GM23338 (cell line): Measurements from ENCODE around the gene ATP5ME. TPM values are rescaled to one million over a fixed set of nuclear protein-coding genes. Genes with fewer than 3 reads are reported as not detected.

Experiments used
- ATAC-seq: fragments of 200-7000 bp; cut with Tn5 transposase; 3 replicates; pipeline ENCODE4 v1.9.1; 2020
- DNase-seq: peaks from one replicate; pipeline ENCODE4 v3.0.0-alpha.2; 2015; ENCODE audit warnings: low spot score
- H2AFZ ChIP-seq: fragments of 200-600 bp; sonication (generic); 2 replicates; pipeline ENCODE4 v1.8.0; 2016; ENCODE audit warnings: antibody characterized with exemption, mild to moderate bottlenecking, moderate library complexity
- H3F3A ChIP-seq: fragments of 200-600 bp; sonication (generic); replicated peaks from 2 replicates; pipeline ENCODE4 v1.8.0; 2017; ENCODE audit warnings: antibody characterized with exemption, mixed run types, low read depth
- H3K27ac ChIP-seq: fragments of 200-600 bp; sonication (generic); 2 replicates; pipeline ENCODE4 v1.6.1; 2016; ENCODE audit warnings: low read depth
- H3K27me3 ChIP-seq: fragments of 200-600 bp; sonication (generic); 2 replicates; pipeline ENCODE4 v1.8.0; 2016; ENCODE audit warnings: mild to moderate bottlenecking, mixed run types, moderate library complexity; ENCODE audit not compliant: insufficient read depth
- H3K36me3 ChIP-seq: fragments of 200-600 bp; sonication (generic); 2 replicates; pipeline ENCODE4 v1.8.0; 2016; ENCODE audit warnings: mild to moderate bottlenecking; ENCODE audit not compliant: insufficient read depth
- H3K4me1 ChIP-seq: fragments of 200-600 bp; sonication (generic); 2 replicates; pipeline ENCODE4 v1.8.0; 2016; ENCODE audit warnings: mild to moderate bottlenecking, moderate library complexity; ENCODE audit not compliant: insufficient read depth
- H3K4me2 ChIP-seq: fragments of 200-600 bp; sonication (generic); 2 replicates; pipeline ENCODE4 v1.7.1; 2017; ENCODE audit warnings: mixed run types
- H3K4me3 ChIP-seq: fragments of 200-600 bp; sonication (generic); 2 replicates; pipeline ENCODE4 v1.6.1; 2016; ENCODE audit warnings: mixed run types
- H3K79me2 ChIP-seq: fragments of 200-600 bp; sonication (generic); replicated peaks from 2 replicates; pipeline ENCODE4 v1.8.0; 2017; ENCODE audit warnings: mild to moderate bottlenecking; ENCODE audit not compliant: insufficient read depth
- H3K9me2 ChIP-seq: fragments of 200-600 bp; sonication (generic); 2 replicates; pipeline ENCODE4 v1.8.0; 2017; ENCODE audit not compliant: insufficient read depth
- H4K20me1 ChIP-seq: fragments of 200-600 bp; sonication (generic); replicated peaks from 2 replicates; pipeline ENCODE4 v1.8.0; 2017; ENCODE audit warnings: mild to moderate bottlenecking; ENCODE audit not compliant: insufficient read depth
- H3K27ac Mint-ChIP-seq: 2 replicates; pipeline ENCODE4 v1.8.0; 2020; ENCODE audit warnings: inconsistent platforms, mild to moderate bottlenecking, moderate library complexity, mixed read lengths
- H3K27me3 Mint-ChIP-seq: 3 replicates; pipeline ENCODE4 v1.8.0; 2022; ENCODE audit warnings: low read depth, mild to moderate bottlenecking, moderate library complexity, mixed read lengths, inconsistent platforms; ENCODE audit not compliant: insufficient read depth, poor library complexity
- H3K36me3 Mint-ChIP-seq: 3 replicates; pipeline ENCODE4 v1.8.0; 2021; ENCODE audit warnings: low read depth, mild to moderate bottlenecking, inconsistent platforms, moderate library complexity, mixed read lengths
- H3K4me1 Mint-ChIP-seq: 3 replicates; pipeline ENCODE4 v1.8.0; 2020; ENCODE audit warnings: mild to moderate bottlenecking, inconsistent platforms, mixed read lengths
- H3K4me3 Mint-ChIP-seq: 3 replicates; pipeline ENCODE4 v1.8.0; 2021; ENCODE audit warnings: moderate library complexity, mild to moderate bottlenecking, inconsistent platforms, mixed read lengths
- H3K9me3 Mint-ChIP-seq: 3 replicates; pipeline ENCODE4 v1.8.0; 2020; ENCODE audit warnings: moderate library complexity, mild to moderate bottlenecking, inconsistent platforms, mixed read lengths
- EZH2 ChIP-seq: fragments of 200-600 bp; sonication (generic); IDR thresholded peaks from one replicate; pipeline ENCODE4 v1.8.0; 2017; ENCODE audit warnings: antibody characterized with exemption, mild to moderate bottlenecking, low read depth; ENCODE audit not compliant: unreplicated experiment
- JUNB ChIP-seq: IDR thresholded peaks from one replicate; pipeline ENCODE4 v1.6.1; 2016; ENCODE audit warnings: antibody characterized with exemption; ENCODE audit not compliant: unreplicated experiment
- POLR2AphosphoS5 ChIP-seq: IDR thresholded peaks from 2 replicates; pipeline ENCODE4 v1.6.1; 2016; ENCODE audit warnings: antibody characterized with exemption, low read depth
- REST ChIP-seq: IDR thresholded peaks from one replicate; pipeline ENCODE4 v1.6.1; 2018; ENCODE audit warnings: antibody characterized with exemption; ENCODE audit not compliant: unreplicated experiment
- STAT1 ChIP-seq: IDR thresholded peaks from one replicate; pipeline ENCODE4 v1.6.1; 2016; ENCODE audit warnings: antibody characterized with exemption; ENCODE audit not compliant: unreplicated experiment
- ZNF114 ChIP-seq: fragments of 250-450 bp; sonication (Bioruptor Pico); IDR thresholded peaks from 2 replicates; pipeline ENCODE4 v1.5.0; 2020; ENCODE audit warnings: mild to moderate bottlenecking, moderate library complexity
- ZNF331 ChIP-seq: fragments of 250-450 bp; sonication (Bioruptor Pico); IDR thresholded peaks from 2 replicates; pipeline ENCODE4 v1.5.0; 2020; ENCODE audit warnings: low read depth, mild to moderate bottlenecking, moderate library complexity
- ZNF462 ChIP-seq: fragments of 250-450 bp; sonication (Bioruptor Pico); IDR thresholded peaks from 2 replicates; pipeline ENCODE4 v1.5.0; 2020; ENCODE audit warnings: mild to moderate bottlenecking, moderate library complexity
- polyA plus RNA-seq: library from polyadenylated mRNA; unstranded; fragments of >200 nt; fragmentation: Nextera tagmentation; extraction: Ambion mirVana; gene quantifications from 2 replicates; pipeline ENCODE4 v1.2.1, GENCODE V29; 2016
- total RNA-seq: library from RNA; depleted of rRNA; stranded (reverse); fragments of >200 nt; shearing (Covaris generic); gene quantifications from 2 replicates; pipeline ENCODE4 v1.2.3, GENCODE V29; 2014

ATP5ME gene
- total and polyA plus RNA-seq, 2 experiments from 2014 or later: 60.5 to 2,021 TPM

GRCh38 chr4:651884-652642 is 22.0 kb downstream of the ATP5ME start:
- no peak overlapping the region for H3K27ac ChIP-seq
- no peaks in the 10 kb centered on the region for H3K4me1 ChIP-seq
- no peaks in the 10 kb centered on the region for H3K9me2 ChIP-seq
- TF ChIP-seq REST (no peak), POLR2AphosphoS5 (no peak)
- H3K4me3 ChIP-seq: no peak overlapping the region
- Mint-ChIP-seq H3K4me1 (peaks cover 14% of the 10 kb centered on the region), H3K27ac (no peak overlapping the region), H3K36me3 (no peaks in the 10 kb centered on the region; the same call in 2 of the 3 replicates), H3K9me3 (no peaks in the 10 kb centered on the region), H3K4me3 (no peak overlapping the region), H3K27me3 (peaks cover 25% of the 10 kb centered on the region)
- H3F3A ChIP-seq: no peaks in the 10 kb centered on the region
- ATAC-seq: no peak
- no peak overlapping the region for H2AFZ ChIP-seq
- H3K79me2 ChIP-seq: no peaks in the 10 kb centered on the region
- H3K36me3 ChIP-seq: no peaks in the 10 kb centered on the region
- DNase-seq: no peak
- no peaks in the 10 kb centered on the region for H4K20me1 ChIP-seq
- no peak overlapping the region for H3K4me2 ChIP-seq
- no peaks in the 10 kb centered on the region for H3K27me3 ChIP-seq

- Mint-ChIP-seq H3K4me3 (no peak overlapping the region), H3K9me3 (no peaks in the 10 kb centered on the region), H3K27ac (no peak overlapping the region), H3K4me1 (peaks cover 14% of the 10 kb centered on the region), H3K27me3 (peaks cover 31% of the 10 kb centered on the region), H3K36me3 (no peaks in the 10 kb centered on the region; the same call in 2 of the 3 replicates)
- Histone ChIP-seq H2AFZ (no peak overlapping the region), H3K4me3 (no peak overlapping the region), H3K9me2 (no peaks in the 10 kb centered on the region), H3K27ac (no peak overlapping the region), H3K36me3 (no peaks in the 10 kb centered on the region), H3K4me1 (no peaks in the 10 kb centered on the region), H3F3A (no peaks in the 10 kb centered on the region), H3K27me3 (no peaks in the 10 kb centered on the region), H4K20me1 (no peaks in the 10 kb centered on the region), H3K79me2 (no peaks in the 10 kb centered on the region), H3K4me2 (no peak overlapping the region)
- DNase-seq (peak; percentile 45), ATAC-seq (peak; percentile 62)
- no peak for TF ChIP-seq JUNB
- TF ChIP-seq ZNF114: no peak
- no peak for TF ChIP-seq ZNF462 (CRISPR knock-in tag)
- no peak for TF ChIP-seq ZNF331 (CRISPR knock-in tag)
- TF ChIP-seq EZH2: no peak
- no peak for TF ChIP-seq STAT1
Observed at GRCh38 chr4:650951-651883, 22.9 kb downstream of the ATP5ME start.
